NCI-H128 (cell line): Measurements from ENCODE around the gene PRDM13.

Experiments used
- DNase-seq: peaks from one replicate; lab custom pipeline; 2025; ENCODE audit not compliant: unreplicated experiment; lab: John Stamatoyannopoulos, UW

The PRDM13 gene

DNA sequence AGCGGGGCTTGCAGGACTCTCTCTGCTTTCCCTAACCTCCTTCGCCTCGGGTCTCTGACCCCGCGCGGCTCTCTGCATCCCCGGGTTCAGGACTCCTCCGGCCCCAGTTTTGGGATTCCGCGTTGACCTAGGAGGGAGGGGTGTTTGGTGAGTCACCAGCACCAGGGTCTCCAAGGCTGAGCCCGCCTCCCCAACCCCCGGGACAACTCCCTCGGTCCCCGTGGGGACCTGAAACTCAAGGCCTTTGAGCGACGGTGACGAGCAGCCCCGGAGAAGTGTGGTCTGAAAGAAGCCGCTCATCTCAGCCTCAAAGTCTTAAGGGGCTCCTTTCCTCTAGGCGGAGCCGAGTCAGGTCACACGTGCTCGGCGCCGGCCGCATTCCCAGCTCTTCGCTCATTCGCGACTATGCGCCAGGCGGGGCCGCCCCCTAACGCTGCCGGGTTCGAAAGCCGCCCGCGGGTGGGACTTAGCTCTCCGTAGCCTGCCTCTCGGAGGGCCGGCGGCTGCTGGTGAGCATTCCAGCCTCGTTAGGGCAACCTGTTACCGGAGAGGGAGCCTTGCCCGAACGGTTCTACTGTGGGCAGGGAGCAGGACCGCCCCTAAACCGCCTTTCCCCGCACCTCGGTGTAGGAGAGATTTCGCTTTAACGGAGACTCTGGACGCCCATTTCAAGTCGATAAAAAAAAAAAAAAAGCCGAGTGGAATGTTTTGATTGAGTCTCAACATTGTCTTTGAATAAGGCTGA is 3.0 kb upstream of the PRDM13 start:
- no peak for DNase-seq

DNA sequence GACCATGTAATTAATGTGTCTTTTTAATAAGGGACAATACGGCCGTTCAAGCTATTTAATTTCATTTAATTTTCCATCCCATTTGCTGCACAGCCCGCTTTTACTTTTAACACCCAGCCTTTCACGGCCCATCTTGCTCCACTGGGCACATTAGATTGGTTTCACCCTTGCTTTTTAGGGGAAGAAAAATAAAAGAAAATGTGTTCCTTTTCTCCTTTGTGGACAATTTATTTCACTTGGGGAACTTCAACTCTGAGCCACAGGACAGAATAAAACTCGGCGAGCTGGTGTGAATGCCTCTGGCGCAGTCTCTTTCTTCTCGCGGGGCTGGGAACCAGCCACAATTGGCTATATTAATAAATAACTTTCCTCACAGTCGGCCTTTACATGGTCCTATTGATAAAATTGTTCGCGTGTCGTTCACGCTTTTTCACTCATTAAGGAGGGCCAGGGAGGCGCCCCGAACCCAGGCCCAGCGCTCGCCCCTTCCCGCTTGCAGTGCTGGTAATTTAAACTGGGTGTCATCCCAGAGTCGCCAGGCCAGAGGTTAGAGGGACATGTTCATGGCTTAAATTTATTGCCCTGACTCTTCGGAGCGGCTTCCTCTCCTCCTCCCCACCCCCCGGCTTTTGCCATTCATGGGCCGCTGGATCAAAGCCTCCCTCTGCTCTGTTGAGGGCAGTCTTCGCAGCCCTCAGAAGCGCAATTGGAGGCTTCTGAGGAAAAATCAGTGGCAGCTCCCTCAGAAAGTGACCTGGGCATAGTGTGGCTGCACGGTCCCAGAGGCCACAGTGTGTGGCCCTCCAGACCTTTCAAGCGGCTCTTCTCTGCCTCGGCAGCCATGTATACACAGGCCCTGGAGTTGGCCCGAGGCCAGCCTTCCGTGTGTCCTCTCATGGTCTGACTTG is 2.2 kb upstream of the PRDM13 start:
- DNase-seq, result no peak

DNA sequence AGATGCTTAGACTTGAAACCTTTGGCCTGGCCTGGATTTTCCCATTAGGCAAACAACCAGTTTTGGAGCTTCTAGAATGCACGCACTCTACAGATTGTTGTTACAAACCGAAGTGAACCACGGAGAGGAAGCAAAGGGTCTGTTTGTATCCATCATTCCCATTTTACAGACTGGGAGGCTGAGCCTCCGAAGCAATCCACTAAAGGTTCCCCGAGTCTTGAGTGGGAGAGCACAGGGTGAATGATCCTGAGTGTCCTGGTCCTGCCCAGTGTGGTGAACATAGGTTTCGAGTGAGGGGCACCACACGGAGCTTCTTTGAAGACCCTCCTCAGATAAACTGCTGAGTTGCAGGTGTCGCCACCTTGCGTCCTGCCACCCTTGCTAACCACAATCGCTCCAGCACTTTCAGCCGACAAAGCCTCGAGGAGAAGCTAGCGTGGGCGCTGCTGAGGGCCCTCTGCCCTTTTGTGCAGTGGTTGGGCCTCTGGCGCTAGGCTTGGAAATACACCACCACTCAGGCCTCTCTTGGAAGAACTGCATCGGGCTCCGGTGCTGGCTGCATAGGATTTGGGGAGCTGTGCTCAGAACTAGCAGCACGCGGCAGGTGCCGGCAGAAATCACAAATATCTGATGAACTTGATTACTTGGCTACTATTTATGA is 1.4 kb upstream of the PRDM13 start:
- DNase-seq, result no peak

DNA sequence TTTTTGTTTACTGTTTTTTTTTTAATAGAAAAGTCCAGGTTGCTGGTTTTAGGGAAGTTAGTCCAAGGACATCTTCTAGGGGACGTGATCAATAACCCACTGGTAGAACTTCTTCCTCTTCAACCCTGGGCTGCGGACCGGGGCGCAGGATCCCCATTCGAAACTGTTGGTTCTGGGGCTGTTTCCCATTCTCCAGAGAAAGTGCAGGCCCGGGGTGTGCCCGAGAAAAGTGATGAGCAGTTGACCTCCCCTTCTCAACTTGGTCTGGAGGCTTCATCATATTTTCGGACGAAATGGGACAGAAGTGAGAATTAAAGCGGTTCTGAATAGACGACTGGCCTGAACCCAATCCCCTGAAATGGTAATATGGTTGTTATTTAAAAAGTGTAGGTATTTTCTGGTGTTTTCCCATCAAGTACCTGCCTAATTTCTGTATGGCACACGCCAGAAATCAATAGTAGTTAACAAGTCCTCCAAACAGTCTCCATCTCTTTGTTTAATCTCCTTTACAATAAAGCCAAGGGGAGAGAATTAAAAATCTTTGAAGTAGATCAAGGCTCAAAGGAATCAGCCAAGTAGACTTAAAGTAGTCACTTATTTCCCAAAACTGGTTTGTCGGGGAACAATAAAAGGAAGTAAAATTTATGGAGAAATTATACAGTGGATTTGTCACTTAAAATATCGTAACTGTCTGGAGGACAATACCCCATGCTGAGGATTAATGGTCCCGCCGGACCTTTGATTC is 550 bp upstream of the PRDM13 start:
- no peak for DNase-seq

DNA sequence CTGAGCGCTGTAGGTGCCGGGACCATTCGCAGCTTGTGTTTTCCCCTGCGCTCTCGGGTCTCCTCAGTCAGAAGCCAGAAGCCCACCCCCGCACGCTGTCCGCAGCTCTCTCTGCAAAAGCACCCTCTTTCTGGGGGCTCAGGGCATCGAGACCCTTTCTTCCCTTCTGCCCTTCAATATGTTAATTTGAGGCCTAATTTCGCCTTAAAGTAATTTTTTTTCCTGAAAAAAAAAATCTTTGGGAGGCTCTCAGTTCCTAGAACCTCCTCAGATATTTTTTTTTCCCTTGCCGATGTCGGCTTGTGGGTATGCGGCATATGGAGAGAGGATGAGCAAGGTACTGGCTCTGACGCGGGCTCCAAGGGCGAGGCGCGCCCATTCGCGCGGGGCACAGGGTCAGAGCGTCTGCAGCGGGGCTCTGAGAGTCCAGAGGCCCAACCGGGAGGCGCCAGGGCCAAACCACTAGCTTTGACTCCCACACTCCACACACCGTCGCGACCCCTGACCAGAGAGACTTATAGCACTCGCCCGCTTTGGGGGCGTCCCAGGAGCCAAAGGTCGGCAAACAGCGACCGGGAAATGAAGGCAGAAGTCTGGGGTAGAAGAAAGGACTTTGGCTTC is 893 bp downstream of the PRDM13 start:
- no peak for DNase-seq

DNA sequence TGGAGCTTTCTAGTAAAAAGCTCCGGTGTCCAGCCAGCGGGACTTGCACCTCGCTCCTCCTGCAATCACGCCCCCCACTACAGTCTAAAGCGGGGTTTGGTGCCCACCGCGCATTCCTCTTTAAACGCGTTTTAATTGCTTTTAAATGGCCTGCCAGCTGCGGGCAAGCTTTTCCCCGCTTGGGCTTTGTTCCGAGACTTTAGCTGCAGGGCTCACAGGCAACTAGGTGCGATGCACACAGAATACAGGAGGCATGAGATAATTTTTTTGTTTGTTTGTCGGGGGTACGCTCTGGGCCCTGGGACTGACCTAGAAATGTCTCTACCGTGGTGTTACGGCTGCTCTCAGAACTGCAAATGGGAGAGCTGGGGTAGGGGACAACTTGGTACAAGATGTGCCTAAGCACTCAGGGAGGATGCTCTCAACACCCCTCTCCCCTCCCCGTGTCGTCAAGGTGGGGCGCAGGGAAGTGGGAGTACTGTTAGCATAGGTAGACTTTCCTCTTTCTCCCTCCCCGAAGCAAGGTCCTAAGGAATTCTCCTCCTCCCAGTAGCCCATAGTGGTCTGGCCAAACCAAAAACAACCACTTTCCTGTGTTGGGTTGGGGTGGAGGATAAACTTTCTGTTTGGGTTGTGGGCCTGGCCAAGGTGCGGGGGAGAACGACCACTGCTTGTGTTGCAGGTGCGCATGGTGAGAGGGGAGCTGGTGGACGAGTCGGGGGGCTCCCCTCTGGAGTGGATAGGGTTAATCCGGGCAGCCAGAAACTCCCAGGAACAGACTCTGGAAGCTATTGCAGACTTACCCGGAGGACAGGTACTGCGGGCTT is 1.6 kb downstream of the PRDM13 start:
- no peak for DNase-seq

DNA sequence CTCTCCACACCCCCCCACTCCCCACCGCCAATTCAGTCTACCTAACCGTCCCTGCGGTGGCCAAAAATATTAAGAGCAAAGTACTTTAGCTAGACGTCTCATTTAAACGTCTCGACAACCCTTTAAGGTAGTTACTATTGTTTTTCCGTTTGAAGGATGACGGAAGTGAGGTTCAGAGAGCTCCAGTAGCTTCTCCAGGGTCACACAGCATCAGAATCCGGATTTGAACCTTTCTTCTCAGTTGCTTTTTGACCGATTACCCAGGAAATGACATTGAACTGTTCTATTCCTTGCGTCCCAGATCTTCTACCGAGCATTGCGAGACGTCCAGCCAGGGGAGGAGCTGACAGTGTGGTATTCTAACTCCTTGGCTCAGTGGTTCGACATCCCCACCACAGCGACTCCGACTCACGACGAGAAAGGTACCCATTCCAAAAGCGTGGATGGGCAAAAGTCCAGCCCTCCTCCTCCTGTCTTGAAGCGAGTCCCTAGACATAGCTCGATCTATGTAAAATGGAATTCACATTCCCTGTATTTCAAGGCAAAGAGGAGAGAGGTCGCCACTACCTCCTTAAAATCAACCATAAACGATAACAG is 2.4 kb downstream of the PRDM13 start:
- no peak for DNase-seq

DNA sequence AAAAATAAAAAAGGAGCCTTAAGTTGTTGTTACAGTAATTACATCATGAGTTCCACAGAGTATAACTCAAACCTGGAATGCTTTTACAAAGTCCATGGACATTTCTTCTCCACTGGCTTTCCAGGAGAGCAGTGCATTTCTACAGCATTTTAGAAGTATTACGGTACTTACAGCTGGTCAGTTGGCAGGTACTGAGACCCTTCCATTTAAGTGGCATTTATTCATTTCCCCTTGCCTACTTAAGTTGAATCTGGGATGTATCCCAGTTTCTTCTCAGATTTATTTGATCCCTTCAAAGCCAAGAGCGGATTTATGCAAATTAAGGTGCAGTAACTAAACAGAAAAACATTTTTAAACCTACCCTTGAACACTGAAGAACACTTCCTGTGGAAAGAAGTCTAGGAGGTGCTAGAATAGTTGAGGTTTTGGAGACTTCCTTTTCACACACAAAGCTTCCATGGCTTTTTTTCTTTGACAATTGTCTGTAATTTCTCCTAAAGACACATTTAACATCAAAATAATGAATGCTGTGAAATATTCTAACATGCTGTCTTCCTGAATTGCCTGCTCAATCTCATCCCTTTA is 3.4 kb downstream of the PRDM13 start:
- no peak for DNase-seq

DNA sequence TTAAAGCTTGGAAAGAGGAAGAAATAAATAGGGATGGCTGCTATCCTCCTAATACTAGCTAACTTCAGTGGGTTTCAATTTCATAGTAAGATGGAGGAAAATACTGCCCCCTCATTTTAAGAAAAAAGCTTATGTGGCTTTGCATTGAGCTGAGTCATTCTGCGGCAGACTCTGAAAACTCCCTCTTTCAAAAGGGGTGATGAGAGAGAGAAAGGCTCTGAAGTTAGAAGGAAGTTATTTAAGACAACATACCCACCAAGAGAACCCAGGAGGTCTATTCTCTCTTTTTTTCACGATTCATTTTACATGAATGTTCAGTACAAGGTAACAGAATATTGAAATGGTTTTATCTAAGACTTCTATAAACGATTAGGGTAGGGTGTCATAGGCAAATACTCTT is 4.5 kb downstream of the PRDM13 start:
- no peak for DNase-seq

DNA sequence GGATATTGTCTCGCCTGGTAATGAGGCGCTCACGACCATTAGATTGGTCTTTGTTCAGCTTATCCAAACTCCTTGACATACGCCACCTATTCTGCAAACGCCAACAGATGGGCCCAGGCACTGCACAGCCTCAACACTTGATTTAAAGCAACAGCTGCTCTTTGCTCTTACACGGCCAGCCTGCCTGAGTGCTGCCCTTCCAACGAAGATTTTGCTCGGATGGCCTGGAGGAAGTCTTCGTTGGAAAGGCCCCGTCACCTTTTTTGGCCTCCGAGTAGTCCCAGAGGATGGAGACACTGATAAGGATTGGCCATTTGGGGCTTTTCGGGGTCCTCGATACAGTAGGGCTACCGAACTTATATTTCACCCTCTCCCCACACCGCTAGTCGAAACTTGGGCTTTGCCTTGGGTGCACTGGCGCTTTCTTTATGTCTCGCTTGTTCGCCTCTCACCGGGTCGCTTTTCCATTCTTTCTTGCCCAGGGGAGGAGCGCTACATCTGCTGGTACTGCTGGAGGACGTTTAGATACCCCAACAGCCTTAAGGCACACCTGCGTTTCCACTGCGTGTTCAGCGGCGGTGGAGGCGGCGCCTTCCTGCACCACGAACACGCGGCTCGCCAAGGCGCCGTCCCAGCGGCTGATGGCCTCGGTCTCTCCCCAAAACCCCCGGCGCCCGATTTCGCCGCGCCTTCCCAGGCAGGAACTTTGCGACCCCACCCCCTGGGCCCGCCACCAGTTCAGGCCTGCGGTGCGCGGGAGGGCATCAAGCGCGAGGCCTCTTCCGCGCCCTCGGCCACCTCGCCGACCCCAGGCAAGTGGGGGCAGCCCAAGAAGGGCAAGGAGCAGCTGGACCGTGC is 6.1 kb downstream of the PRDM13 start:
- DNase-seq, result no peak

DNA sequence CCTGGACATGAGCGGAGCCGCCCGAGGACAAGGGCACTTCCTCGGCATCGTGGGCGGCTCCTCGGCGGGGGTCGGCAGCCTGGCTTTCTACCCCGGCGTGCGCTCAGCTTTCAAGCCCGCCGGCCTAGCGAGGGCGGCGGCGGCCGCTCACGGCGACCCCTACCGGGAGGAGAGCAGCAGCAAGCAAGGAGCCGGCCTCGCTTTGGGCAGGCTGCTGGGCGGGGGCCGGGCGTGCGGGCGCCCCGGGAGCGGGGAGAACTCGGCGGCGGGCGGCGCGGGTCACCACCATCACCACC is 6.7 kb downstream of the PRDM13 start:
- no peak for DNase-seq

DNA sequence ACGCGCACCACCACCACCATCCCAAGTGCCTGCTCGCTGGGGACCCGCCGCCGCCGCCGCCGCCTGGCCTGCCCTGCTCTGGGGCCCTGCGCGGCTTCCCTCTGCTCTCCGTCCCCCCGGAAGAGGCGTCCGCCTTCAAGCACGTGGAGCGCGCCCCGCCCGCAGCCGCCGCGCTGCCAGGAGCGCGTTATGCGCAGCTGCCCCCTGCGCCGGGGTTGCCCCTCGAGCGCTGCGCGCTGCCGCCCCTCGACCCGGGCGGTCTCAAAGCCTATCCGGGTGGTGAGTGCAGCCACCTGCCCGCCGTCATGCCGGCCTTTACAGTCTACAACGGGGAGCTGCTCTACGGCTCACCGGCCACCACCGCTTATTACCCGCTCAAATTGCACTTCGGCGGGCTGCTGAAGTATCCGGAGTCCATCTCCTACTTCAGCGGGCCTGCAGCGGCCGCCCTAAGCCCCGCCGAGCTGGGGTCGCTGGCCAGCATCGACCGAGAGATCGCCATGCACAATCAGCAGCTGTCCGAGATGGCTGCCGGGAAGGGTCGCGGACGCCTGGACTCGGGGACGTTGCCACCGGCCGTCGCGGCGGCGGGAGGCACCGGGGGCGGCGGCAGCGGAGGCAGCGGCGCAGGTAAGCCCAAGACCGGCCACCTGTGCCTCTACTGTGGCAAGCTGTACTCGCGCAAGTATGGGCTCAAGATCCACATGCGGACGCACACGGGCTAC is 7.2 kb downstream of the PRDM13 start:
- DNase-seq, result peak; percentile 26

DNA sequence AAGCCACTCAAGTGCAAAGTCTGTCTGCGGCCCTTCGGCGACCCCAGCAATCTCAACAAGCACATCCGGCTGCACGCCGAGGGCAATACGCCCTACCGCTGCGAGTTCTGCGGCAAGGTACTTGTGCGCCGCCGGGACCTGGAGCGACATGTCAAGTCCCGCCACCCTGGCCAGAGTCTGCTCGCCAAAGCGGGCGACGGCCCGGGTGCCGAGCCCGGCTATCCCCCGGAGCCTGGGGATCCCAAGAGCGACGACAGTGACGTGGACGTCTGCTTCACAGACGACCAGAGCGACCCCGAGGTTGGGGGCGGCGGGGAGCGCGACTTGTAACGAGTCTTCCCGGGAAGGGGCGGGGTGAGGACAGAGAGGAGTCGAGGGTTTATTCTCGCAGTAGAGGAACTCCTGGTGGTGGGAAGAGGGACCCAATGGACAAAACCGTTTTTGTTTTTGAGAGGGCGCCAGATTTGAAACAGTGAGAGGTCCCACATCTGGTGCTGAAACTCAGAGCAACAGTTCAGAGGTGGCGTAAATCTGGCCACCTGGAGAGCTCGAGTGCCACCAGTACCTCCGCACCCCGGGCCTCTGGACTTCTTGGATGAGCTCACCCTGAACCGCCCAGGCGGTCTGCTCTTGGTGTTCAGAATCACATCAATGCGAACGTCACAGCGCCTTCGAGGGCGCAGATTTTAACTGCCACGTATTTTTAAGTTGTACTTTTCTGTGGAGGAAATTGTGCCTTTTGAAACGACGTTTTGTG is 8.0 kb downstream of the PRDM13 start:
- DNase-seq, result peak; percentile 22

DNA sequence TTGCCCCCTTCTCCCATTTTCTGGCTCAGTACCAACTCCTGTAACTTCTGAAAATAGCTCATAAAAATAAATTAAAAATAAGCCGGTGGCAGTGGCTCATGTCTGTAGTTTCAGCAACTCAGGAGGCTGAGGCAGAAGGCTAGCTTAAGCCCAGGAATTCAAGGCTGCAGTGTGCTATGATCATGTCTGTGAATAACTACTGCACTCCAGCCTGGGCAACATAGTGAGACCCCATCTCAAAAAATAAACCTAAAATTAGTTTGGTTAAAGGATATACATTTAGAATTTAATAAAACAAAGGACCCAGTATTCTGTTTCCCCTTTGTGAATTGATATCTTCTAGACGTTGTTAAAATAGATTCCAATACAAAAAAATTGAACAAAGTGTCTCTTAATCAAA is 10.5 kb downstream of the PRDM13 start:
- DNase-seq, result no peak

DNA sequence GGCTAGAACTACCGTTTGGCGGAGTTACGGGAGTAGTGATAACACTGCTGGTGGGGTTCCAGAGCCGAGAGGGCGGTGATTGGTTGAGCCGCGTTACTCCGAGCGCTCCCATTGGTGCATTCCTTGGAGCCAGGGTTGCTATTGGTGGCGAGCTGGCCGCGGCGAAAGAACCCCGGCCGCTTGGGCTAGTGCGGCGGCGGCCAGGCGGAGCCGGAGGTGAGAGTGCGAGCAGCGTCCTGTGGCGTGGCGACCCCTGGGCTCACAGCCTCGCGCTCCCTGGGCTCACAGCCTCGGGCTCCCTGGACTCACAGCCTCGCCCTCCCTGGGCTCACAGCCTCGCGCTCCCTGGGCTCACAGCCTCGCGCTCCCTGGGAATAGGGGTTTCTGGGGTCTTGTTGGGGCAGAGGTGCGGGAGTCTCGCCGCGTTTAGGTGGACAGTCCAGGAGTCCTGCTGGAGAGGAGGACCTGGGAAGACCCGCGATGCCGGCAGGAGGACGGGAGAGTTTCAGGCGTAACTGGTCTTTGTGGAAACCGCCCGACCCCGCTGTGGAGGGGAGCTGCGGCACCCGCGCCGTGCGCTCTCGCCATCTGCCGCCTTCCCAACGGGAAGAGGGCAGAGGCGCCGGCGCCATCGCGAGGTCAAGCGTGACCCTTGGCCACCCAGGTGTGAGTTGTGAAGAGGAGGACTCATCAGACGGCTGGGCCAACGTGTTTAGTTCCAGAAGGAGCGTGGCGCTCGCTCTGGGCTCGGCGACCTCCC is 12.2 kb downstream of the PRDM13 start:
- no peak for DNase-seq

DNA sequence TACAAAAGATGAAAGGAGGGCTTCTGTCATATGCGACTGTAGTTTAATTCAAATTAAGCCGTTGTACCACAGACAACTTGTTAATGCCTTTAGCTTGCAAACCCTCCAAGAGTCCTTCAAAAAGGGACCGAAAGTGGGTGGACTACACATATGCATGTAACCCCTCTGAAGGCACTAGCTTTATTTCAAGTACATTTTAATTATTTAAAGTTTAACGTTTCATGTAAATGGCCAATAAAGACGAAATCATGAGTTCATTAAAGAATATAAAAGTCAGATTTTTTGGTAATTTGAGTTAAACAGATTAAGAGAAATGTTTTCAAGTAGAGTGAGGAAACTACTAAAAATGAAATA is 12.8 kb downstream of the PRDM13 start:
- DNase-seq, result no peak
